Measurements from ENCODE around the gene COL16A1.
A peak's percentile ranks its signal among the peaks of the same experiment; 100 is the strongest.
"Not testable (repeated sequence)": the region's sequence is repeated elsewhere in the genome, so short reads cannot be mapped to it uniquely, and the experiment has no call there.

COL16A1 gene

GRCh38 chr1:31732751-31733289, 29.0 kb upstream of the COL16A1 start:
- DNase-seq (ENCODE audit: low read depth in 2 of 2), result no peak

GRCh38 chr1:31732343-31732742, 28.5 kb upstream of the COL16A1 start:
- no peak for DNase-seq (ENCODE audit: low read depth in 2 of 2)

- no peak for DNase-seq (ENCODE audit: low read depth in 2 of 2)
Observed at GRCh38 chr1:31731049-31731565, 27.3 kb upstream of the COL16A1 start.

DNA sequence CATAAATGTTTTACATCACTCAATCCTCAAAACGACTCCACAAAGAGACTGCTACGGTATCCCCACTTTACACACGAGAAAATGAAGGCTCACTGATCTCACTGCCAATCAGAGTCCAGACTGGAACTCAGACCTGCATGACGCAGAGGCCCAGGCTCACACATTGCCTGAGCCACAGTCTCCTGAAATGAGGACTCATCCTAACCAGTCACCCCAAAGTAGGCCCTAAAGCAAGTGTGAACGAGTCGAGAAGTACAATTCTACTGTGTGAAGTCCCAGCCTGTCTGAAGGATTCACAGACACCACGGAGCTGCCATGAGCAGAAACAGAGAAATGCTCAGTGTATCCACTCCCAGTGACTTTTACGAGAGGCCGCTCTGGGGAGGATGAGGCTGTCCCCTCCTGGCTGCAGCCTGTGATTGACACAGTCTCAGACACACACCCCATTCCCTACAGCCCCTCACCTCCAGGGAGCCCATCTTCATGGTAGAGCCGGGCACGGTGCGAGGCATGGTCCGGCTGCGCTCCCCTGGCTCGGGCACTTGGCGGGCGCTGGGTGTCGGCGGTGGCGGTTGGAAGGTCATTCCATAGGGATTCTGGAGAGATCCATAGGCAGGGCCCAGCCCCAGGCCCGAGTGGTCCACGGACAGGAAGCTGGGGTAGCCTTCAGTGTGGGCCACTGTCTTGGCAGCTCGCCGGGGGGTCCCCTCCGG, 26.7 kb upstream of the COL16A1 start:
- DNase-seq (ENCODE audit: low read depth in 2 of 2), result no peak

DNA sequence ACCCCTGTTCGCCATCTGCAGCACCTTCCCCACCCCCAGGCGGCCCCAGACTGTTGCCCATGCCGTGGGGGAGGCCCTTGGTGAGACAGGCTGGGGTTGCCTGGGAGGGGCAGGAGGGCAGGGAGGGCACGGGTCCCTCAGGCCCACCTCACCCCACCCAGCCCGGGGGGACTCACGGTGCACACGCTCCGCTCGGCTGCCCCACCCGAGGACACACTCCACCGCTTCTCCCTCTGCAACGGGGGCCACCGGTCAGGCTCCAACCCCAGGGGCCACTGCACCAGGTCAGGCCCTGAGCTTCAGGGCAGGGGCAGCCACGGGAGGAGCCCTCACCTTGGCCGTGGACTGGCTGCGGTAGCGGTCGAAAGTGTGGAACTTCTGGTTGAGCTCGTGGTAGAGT, 24.0 kb upstream of the COL16A1 start:
- no peak for DNase-seq (ENCODE audit: low read depth in 2 of 2)

- DNase-seq (ENCODE audit: low read depth in 2 of 2), result no peak
Observed at GRCh38 chr1:31727195-31727594, 23.4 kb upstream of the COL16A1 start.

GRCh38 chr1:31726715-31727114, 22.9 kb upstream of the COL16A1 start:
- no peak for DNase-seq (ENCODE audit: low read depth in 2 of 2)

DNA sequence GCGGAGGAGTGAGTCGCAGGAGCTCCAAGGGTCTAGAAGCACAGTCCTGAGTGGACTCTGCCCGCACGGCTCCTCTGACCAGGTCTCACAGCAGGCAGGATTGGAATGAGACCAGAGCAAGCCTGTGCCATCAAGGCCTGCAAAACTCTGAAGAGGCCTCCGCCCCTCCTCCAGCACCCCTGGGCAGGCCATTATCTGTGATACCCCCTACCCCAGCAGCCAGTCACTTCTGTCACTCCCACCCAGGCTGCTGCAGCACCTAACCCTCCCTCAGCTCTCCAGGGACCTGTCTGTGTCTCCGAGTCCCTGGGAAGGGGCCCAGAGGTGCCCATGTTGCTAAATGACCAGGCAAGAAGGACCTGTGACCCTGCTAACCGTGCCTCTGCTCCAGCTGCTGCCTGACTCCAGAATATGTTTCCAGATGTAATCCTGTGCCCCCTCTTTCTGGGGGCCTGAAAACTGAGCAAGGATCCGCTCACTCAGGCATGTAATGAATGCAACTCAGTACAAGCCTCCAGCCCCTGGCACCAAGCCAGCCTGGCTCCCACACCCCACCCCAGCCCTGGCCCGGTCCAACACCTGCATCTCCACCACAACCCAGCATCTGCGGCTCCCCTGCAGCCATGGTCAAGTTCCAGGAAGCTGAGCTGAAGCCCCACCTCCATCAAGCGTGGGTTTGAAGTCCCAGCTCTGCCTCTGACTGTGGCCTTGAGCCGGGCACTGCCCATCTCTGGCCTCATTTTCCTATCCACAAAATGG, 22.1 kb upstream of the COL16A1 start:
- no peak for DNase-seq (ENCODE audit: low read depth in 2 of 2)

DNA sequence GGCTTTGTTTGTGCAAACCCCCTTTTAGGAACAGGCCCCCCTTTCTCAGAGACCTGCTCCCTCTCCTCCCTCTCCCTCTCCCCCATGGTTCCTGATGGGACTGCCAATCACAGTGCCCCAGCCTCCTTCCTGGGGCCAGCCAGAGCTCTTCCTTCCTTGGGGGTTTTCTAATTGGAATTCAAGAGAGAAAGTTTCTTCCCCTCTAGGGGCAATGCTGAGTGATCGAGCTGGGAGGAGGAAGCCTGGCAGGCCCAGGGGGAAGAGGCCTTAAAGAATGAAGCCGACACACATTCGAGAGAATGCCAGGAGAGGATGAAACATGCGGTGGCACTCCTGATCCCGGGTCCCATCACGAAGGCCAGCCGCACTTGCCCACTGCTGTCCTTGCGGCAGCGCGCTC, 21.3 kb upstream of the COL16A1 start:
- DNase-seq (ENCODE audit: low read depth in 2 of 2), result no peak

DNA sequence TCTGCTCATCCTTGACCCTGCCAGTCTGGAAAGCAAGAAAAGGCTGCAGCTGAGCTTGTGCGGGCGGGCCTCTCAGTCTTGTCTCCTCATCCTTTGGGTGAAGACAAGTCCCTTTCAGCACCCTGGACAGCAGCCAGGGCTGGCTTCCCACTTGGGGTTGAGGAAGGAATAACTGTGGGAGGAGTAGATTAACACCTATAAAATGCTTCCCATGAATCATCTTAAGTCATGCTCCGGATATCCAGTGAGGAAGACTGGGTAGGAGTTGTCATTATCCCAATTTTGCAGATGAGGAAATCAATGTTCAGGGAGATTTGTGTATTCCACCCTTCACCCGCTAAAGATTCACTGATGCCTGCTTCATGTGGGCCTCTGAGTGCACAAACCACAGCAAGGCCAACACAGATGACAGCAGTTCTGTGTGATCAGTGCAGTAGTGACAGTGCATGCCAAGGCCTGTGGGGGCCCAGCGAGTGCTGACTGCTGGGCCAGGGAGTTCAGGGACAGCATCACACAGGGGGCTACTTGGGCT, 20.1 kb upstream of the COL16A1 start:
- no peak for DNase-seq (ENCODE audit: low read depth in 2 of 2)

- DNase-seq (ENCODE audit: low read depth in 2 of 2), result no peak
Observed at GRCh38 chr1:31718327-31718897, 14.6 kb upstream of the COL16A1 start.

- no peak for DNase-seq (ENCODE audit: low read depth in 2 of 2)
Observed at GRCh38 chr1:31717341-31717740, 13.5 kb upstream of the COL16A1 start.

DNA sequence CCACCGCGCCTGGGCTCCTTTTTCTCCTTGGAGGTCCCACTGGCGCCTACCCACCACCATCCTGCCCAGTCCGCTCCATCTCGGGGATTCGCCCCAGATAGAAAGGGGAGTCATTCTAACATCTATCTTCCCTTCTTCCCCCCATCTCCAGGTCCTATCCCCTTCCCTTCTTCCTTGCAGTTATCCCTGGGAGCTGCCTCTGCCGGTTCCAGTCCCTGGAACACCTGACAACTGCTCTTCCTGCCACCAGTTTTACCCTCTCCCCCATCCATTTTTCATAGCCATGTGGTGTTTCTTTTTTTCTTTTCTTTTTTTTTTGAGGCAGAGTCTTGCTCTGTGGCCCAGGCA, 12.0 kb upstream of the COL16A1 start:
- no peak for DNase-seq (ENCODE audit: low read depth in 2 of 2)

- DNase-seq (ENCODE audit: low read depth in 2 of 2), result peak in 1 of 2 donors; percentile 46
Observed at GRCh38 chr1:31715087-31715872, 11.5 kb upstream of the COL16A1 start.

GRCh38 chr1:31714442-31715086, 10.7 kb upstream of the COL16A1 start:
- no peak for DNase-seq (ENCODE audit: low read depth in 2 of 2)

GRCh38 chr1:31712630-31713029, 8.8 kb upstream of the COL16A1 start:
- DNase-seq (ENCODE audit: low read depth in 2 of 2), result no peak

GRCh38 chr1:31712068-31712467, 8.3 kb upstream of the COL16A1 start:
- no peak for DNase-seq (ENCODE audit: low read depth in 2 of 2)

- DNase-seq (ENCODE audit: low read depth in 2 of 2), result no peak
Observed at GRCh38 chr1:31708324-31708723, 4.5 kb upstream of the COL16A1 start.

- DNase-seq (ENCODE audit: low read depth in 2 of 2), result no peak
Observed at GRCh38 chr1:31707711-31708110, 3.9 kb upstream of the COL16A1 start.

DNA sequence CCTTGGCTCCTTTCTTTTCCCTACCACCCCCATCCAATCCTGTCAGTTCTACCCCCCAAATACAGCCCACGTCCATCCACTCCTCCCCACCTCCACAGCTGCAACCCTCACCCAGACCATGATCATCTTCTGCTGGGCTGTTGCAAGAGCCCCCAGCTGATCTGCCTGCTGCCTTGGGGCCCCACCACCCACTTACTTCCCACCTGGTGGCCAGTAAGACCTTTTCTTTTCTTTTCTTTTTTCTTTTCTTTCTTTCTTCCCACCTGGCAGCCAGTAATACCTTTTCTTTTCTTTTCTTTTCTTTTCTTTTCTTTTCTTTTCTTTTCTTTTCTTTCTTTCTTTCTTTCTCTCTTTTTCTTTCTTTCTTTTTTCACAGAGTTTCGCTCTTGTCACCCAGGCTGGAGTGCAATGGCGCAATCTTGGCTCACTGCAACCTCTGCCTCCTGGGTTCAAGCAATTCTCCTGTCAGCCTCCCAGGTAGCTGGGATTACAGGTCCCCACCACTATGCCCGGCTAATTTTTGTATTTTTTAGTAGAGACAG, 3.3 kb upstream of the COL16A1 start:
- not testable (repeated sequence) for DNase-seq (ENCODE audit: low read depth in 2 of 2)
